ENCODE data around the gene LAMTOR5.

- no peak for TF ChIP-seq ZBTB7A (IDR thresholded peaks at IDR 0.05; ENCODE audit: low read depth)
- no peak for TF ChIP-seq YY1 (IDR thresholded peaks at IDR 0.05; ENCODE audit: low read depth)
- no peak for TF ChIP-seq TCF12 (IDR thresholded peaks at IDR 0.05; ENCODE audit: low read depth)
- no peak for TF ChIP-seq CEBPB (IDR thresholded peaks at IDR 0.05)
- no peak for TF ChIP-seq FOXM1 (IDR thresholded peaks at IDR 0.05; ENCODE audit: borderline replicate concordance, low read depth)
- no peak for TF ChIP-seq TAF1 (IDR thresholded peaks at IDR 0.05; ENCODE audit: low read depth)
Measured at GRCh38 chr1:110375490-110375889, 32.0 kb downstream of the LAMTOR5 start.

Data from Ishikawa (cell line).